SK-N-MC (cell line): ENCODE results near the gene HECTD3.

Experiments
- EZH2 ChIP-seq: fragments of 200-600 bp; sonication (generic); IDR thresholded peaks from one replicate; pipeline ENCODE4 v1.6.1; 2017; ENCODE audit warnings: antibody characterized with exemption
- POLR2AphosphoS5 ChIP-seq: IDR thresholded peaks from 2 replicates; pipeline ENCODE4 v1.6.1; 2012; ENCODE audit warnings: mild to moderate bottlenecking, low read depth, low read length, borderline replicate concordance

- TF ChIP-seq POLR2AphosphoS5, result no peak
- TF ChIP-seq EZH2, result no peak
These were observed 25.3 kb downstream of the HECTD3 start for GRCh38 chr1:44985747-44986359.
